A549 (cell line): ENCODE measurements around the gene AMZ1. TPM values are rescaled to one million over a fixed set of nuclear protein-coding genes. Genes with fewer than 3 reads are reported as not detected.

Experiments used
- ATAC-seq, 2 experiments: fragments of 200-7000 bp in 1 of 2; fragments of >200 bp in 1 of 2; cut with Nextera tagmentation in 1 of 2; cut with Tn5 transposase in 1 of 2; 3 replicates each; pipeline versions ENCODE4 v1.8.0 to v1.9.1; 2018 to 2020; ENCODE audit warnings: mild to moderate bottlenecking in 1 of 2, moderate library complexity in 1 of 2
- CTCF ChIA-PET: fragments of 300-600 bp; sonication (Branson Sonifier 250); formaldehyde crosslinking; extraction: SDS; loops from one replicate; lab custom pipeline; 2021; ENCODE audit warnings: antibody characterized with exemption, inconsistent platforms; lab: Yijun Ruan, JAX
- POLR2A ChIA-PET: fragments of 350-600 bp; formaldehyde crosslinking; extraction: SDS; loops from one replicate; lab custom pipeline; 2021; ENCODE audit warnings: antibody characterized with exemption, inconsistent platforms; lab: Yijun Ruan, JAX
- DNase-seq, 2 experiments: peaks; one replicate each; pipeline versions ENCODE4 v3.0.0 to v3.0.0-alpha.2; 2011 to 2016; ENCODE audit warnings: low read depth in 1 of 2, low spot score in 1 of 2
- FAIRE-seq: peaks from 2 replicates; lab custom pipeline; 2011; peaks lifted over from hg19 to GRCh38; lab: Jason Lieb, UNC
- H3K27ac ChIP-seq, 2 experiments: fragments of >200 bp; sonication (Bioruptor Twin); formaldehyde crosslinking; 3 replicates each; pipeline ENCODE4 v1.5.1; 2016 to 2017
- H3K4me1 ChIP-seq: fragments of >200 bp; sonication (Bioruptor Twin); formaldehyde crosslinking; 3 replicates; pipeline ENCODE4 v1.6.1; 2016
- H3K4me2 ChIP-seq: fragments of >200 bp; sonication (Bioruptor Twin); formaldehyde crosslinking; 3 replicates; pipeline ENCODE4 v1.6.1; 2016
- H3K4me3 ChIP-seq: fragments of >200 bp; sonication (Bioruptor Twin); formaldehyde crosslinking; 3 replicates; pipeline ENCODE4 v1.5.1; 2016
- H3K9me3 ChIP-seq: fragments of >200 bp; sonication (Bioruptor Twin); formaldehyde crosslinking; 3 replicates; pipeline ENCODE4 v1.6.1; 2016
- CBX8 ChIP-seq: fragments of 200-600 bp; sonication (generic); IDR thresholded peaks from 2 replicates; pipeline ENCODE4 v1.6.1; 2016
- EHMT2 ChIP-seq: fragments of 200-600 bp; sonication (generic); IDR thresholded peaks from 2 replicates; pipeline ENCODE4 v1.6.1; 2016; ENCODE audit warnings: antibody characterized with exemption, low read depth, mild to moderate bottlenecking, moderate library complexity
- EP300 ChIP-seq, 2 experiments: fragments of >200 bp; sonication (Bioruptor Twin); formaldehyde crosslinking; IDR thresholded peaks; 2 replicates in 1 of 2; 3 replicates in 1 of 2; pipeline ENCODE4 v1.6.1; 2016 to 2017
- FOSB ChIP-seq: fragments of 250-450 bp; sonication (Bioruptor Pico); IDR thresholded peaks from 2 replicates; pipeline ENCODE4 v1.5.0; 2020; ENCODE audit warnings: mild to moderate bottlenecking, moderate library complexity
- HEYL ChIP-seq: fragments of 250-450 bp; sonication (Bioruptor Pico); IDR thresholded peaks from 2 replicates; pipeline ENCODE4 v1.8.0; 2021; ENCODE audit warnings: mild to moderate bottlenecking, moderate library complexity
- JUN ChIP-seq, 2 experiments: fragments of >200 bp; sonication (Bioruptor Twin); formaldehyde crosslinking; IDR thresholded peaks; 2 replicates in 1 of 2; 3 replicates in 1 of 2; pipeline ENCODE4 v1.6.1; 2016 to 2017
- MAFK ChIP-seq: fragments of 450-650 bp; IDR thresholded peaks from 2 replicates; pipeline ENCODE4 v1.6.1; 2014; ENCODE audit not compliant: partially characterized antibody
- MYC ChIP-seq: IDR thresholded peaks from 2 replicates; pipeline ENCODE4 v1.6.1; 2012; ENCODE audit warnings: mild to moderate bottlenecking, inconsistent platforms, low read length, improper control_type of control experiment, borderline replicate concordance
- NPAS2 ChIP-seq: fragments of 250-450 bp; sonication (Bioruptor Pico); IDR thresholded peaks from 2 replicates; pipeline ENCODE4 v1.8.0; 2022; ENCODE audit warnings: mild to moderate bottlenecking, moderate library complexity, borderline replicate concordance
- POLR2AphosphoS2 ChIP-seq: conservative IDR thresholded peaks from 2 replicates; pipeline ENCODE4 v1.6.1; 2012; ENCODE audit warnings: low read length, improper control_type of control experiment, inconsistent platforms
- RAD21 ChIP-seq, 2 experiments: fragments of >200 bp in 1 of 2; sonication (Bioruptor Twin) in 1 of 2; formaldehyde crosslinking in 1 of 2; IDR thresholded peaks in 1 of 2; conservative IDR thresholded peaks in 1 of 2; 2 replicates in 1 of 2; 3 replicates in 1 of 2; pipeline ENCODE4 v1.6.1; 2012 to 2018; ENCODE audit warnings: inconsistent platforms in 1 of 2
- RARB ChIP-seq: fragments of 250-450 bp; sonication (Bioruptor Pico); IDR thresholded peaks from 2 replicates; pipeline ENCODE4 v1.8.0; 2021; ENCODE audit warnings: mild to moderate bottlenecking, moderate library complexity
- RCOR1 ChIP-seq: fragments of 150-350 bp; IDR thresholded peaks from 2 replicates; pipeline ENCODE4 v1.6.1; 2014; ENCODE audit warnings: antibody characterized with exemption, low read length, low read depth
- ZNF302 ChIP-seq: fragments of 250-450 bp; sonication (Bioruptor Pico); IDR thresholded peaks from 2 replicates; pipeline ENCODE4 v1.9.0; 2021; ENCODE audit warnings: inconsistent platforms, mild to moderate bottlenecking, moderate library complexity
- WGBS: methylation state at CpG from one replicate; pipeline ENCODE4 v1.1.6; 2017; ENCODE audit errors: missing lambda C conversion rate; 5-methylcytosine and 5-hydroxymethylcytosine counted together
- polyA plus RNA-seq, 4 experiments: library from polyadenylated mRNA; depleted of rRNA in 3 of 4; stranded (reverse); fragments of >200 nt; fragmentation: RNase III in 1 of 4; extraction: RNeasy Plus Mini Kit Qiagen cat#74134 plus additional on column Dnase treatment in 1 of 4; gene quantifications; 2 replicates in 3 of 4; 3 replicates in 1 of 4; pipeline ENCODE4 v1.2.3, GENCODE V29; 2011 to 2017
- TF ChIP-seq, protein P1 (sequence below): fragments of 250-450 bp; sonication (Bioruptor Pico); IDR thresholded peaks from 2 replicates; pipeline ENCODE4 v1.5.0; 2020; ENCODE audit warnings: low read depth, mild to moderate bottlenecking, moderate library complexity
- TF ChIP-seq, protein P2 (sequence below): fragments of 200-600 bp; sonication (generic); IDR thresholded peaks from 2 replicates; pipeline ENCODE4 v1.6.1; 2016; ENCODE audit warnings: antibody characterized with exemption, mild to moderate bottlenecking, moderate library complexity
- TF ChIP-seq, protein P3 (sequence below): fragments of >200 bp; sonication (Bioruptor Twin); formaldehyde crosslinking; IDR thresholded peaks from 3 replicates; pipeline ENCODE4 v1.5.1; 2016
- TF ChIP-seq, protein P4 (sequence below): fragments of 250-450 bp; sonication (Bioruptor Pico); IDR thresholded peaks from 2 replicates; pipeline ENCODE4 v1.5.0; 2021; ENCODE audit warnings: mild to moderate bottlenecking, moderate library complexity, borderline replicate concordance
- TF ChIP-seq, protein P5 (sequence below): fragments of 150-350 bp; IDR thresholded peaks from 2 replicates; pipeline ENCODE4 v1.6.1; 2014; ENCODE audit warnings: low read depth, mild to moderate bottlenecking, low read length
- TF ChIP-seq, protein P6 (sequence below): fragments of >200 bp; sonication (Bioruptor Twin); formaldehyde crosslinking; IDR thresholded peaks from 3 replicates; pipeline ENCODE4 v1.6.1; 2016

Gene AMZ1
- polyA plus RNA-seq, 2 of the 4 experiments (the other 2 are of a cell fraction): 0.01 TPM; not detected in 1

DNA sequence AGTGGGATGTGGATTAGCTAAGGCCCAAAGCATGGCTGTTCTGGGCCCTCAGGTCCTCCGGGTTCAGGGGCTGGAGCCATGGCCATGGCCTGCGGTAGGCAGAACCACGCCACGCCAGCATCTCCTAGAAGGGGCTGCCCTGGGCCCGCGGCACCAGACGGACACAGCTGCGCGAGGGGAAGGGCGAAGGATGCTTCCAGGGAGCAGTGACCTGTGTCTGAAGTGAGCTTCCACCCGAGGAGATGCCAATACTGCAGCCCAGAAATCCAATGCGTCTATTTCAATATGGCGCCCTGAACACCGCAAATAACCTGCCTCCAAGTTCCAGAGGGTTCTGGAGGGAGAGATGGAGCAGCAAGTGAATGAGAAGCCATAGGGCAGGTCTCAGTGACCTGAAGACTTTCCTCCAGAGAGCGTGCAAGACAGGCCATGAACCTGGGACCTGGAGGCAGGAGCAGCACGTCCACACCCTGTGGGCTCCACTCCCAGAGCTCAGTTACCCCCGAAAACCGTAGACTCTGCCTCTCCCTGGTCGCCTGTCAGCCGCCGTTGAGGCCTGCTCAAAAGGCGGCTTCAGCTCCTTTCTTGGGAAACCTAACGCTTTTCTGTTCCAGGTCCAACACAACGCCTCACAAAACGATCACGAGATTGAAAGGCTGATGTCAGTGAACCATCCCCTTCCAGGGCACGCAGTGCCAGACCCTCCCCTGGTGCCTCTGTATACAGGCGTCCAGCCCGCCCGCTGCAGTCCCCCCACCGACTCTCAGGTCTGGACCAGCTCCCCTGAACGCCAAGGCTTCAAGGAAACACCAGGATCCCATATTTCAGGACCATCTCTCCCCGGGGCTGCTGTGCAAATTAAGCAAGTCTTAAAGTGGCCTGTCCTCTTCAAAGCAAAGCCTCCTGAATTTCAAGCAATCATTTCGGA, 37.4 kb downstream of the AMZ1 start:
- CTCF ChIA-PET: interaction anchor here (1.1 to 5.3 kb wide), 7 partner anchors 9 to 54 kb away, joined by 3 to 36 read pairs (median 4); no protein-coding TSS in a partner anchor
- DNase-seq (no peak), FAIRE-seq (no peak), ATAC-seq (no peak)
- H3K27ac ChIP-seq: no peak overlapping the region
- H3K4me3 ChIP-seq: no peak overlapping the region
- no peak overlapping the region for H3K4me2 ChIP-seq
- no peaks in the 10 kb centered on the region for H3K4me1 ChIP-seq
- POLR2A ChIA-PET: no interaction called here
- 92% methylated on average over 32 of the region's 34 CpGs for WGBS
- TF ChIP-seq, protein P1, sequence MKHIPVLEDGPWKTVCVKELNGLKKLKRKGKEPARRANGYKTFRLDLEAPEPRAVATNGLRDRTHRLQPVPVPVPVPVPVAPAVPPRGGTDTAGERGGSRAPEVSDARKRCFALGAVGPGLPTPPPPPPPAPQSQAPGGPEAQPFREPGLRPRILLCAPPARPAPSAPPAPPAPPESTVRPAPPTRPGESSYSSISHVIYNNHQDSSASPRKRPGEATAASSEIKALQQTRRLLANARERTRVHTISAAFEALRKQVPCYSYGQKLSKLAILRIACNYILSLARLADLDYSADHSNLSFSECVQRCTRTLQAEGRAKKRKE (CRISPR knock-in tag): no peak
- TF ChIP-seq EP300 (IDR thresholded peaks at IDR 0.05) (no peak), FOSB (CRISPR knock-in tag) (no peak), NPAS2 (CRISPR knock-in tag) (no peak), ZNF302 (no peak), MYC (no peak), POLR2AphosphoS2 (no peak), JUN (IDR thresholded peaks at IDR 0.05) (no peak), RARB (CRISPR knock-in tag) (no peak), RAD21 (conservative IDR thresholded peaks at IDR 0.05 in 1 of 2, IDR thresholded peaks at IDR 0.05 in 1 of 2) (no peak), HEYL (CRISPR knock-in tag) (no peak), MAFK (no peak), RCOR1 (no peak), CBX8 (no peak), EHMT2 (no peak)
- TF ChIP-seq, protein P2, sequence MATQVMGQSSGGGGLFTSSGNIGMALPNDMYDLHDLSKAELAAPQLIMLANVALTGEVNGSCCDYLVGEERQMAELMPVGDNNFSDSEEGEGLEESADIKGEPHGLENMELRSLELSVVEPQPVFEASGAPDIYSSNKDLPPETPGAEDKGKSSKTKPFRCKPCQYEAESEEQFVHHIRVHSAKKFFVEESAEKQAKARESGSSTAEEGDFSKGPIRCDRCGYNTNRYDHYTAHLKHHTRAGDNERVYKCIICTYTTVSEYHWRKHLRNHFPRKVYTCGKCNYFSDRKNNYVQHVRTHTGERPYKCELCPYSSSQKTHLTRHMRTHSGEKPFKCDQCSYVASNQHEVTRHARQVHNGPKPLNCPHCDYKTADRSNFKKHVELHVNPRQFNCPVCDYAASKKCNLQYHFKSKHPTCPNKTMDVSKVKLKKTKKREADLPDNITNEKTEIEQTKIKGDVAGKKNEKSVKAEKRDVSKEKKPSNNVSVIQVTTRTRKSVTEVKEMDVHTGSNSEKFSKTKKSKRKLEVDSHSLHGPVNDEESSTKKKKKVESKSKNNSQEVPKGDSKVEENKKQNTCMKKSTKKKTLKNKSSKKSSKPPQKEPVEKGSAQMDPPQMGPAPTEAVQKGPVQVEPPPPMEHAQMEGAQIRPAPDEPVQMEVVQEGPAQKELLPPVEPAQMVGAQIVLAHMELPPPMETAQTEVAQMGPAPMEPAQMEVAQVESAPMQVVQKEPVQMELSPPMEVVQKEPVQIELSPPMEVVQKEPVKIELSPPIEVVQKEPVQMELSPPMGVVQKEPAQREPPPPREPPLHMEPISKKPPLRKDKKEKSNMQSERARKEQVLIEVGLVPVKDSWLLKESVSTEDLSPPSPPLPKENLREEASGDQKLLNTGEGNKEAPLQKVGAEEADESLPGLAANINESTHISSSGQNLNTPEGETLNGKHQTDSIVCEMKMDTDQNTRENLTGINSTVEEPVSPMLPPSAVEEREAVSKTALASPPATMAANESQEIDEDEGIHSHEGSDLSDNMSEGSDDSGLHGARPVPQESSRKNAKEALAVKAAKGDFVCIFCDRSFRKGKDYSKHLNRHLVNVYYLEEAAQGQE: no peak
- TF ChIP-seq, protein P3, sequence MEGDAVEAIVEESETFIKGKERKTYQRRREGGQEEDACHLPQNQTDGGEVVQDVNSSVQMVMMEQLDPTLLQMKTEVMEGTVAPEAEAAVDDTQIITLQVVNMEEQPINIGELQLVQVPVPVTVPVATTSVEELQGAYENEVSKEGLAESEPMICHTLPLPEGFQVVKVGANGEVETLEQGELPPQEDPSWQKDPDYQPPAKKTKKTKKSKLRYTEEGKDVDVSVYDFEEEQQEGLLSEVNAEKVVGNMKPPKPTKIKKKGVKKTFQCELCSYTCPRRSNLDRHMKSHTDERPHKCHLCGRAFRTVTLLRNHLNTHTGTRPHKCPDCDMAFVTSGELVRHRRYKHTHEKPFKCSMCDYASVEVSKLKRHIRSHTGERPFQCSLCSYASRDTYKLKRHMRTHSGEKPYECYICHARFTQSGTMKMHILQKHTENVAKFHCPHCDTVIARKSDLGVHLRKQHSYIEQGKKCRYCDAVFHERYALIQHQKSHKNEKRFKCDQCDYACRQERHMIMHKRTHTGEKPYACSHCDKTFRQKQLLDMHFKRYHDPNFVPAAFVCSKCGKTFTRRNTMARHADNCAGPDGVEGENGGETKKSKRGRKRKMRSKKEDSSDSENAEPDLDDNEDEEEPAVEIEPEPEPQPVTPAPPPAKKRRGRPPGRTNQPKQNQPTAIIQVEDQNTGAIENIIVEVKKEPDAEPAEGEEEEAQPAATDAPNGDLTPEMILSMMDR: no peak
- TF ChIP-seq, protein P4, sequence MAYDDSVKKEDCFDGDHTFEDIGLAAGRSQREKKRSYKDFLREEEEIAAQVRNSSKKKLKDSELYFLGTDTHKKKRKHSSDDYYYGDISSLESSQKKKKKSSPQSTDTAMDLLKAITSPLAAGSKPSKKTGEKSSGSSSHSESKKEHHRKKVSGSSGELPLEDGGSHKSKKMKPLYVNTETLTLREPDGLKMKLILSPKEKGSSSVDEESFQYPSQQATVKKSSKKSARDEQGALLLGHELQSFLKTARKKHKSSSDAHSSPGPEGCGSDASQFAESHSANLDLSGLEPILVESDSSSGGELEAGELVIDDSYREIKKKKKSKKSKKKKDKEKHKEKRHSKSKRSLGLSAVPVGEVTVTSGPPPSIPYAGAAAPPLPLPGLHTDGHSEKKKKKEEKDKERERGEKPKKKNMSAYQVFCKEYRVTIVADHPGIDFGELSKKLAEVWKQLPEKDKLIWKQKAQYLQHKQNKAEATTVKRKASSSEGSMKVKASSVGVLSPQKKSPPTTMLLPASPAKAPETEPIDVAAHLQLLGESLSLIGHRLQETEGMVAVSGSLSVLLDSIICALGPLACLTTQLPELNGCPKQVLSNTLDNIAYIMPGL: no peak
- TF ChIP-seq, protein P5, sequence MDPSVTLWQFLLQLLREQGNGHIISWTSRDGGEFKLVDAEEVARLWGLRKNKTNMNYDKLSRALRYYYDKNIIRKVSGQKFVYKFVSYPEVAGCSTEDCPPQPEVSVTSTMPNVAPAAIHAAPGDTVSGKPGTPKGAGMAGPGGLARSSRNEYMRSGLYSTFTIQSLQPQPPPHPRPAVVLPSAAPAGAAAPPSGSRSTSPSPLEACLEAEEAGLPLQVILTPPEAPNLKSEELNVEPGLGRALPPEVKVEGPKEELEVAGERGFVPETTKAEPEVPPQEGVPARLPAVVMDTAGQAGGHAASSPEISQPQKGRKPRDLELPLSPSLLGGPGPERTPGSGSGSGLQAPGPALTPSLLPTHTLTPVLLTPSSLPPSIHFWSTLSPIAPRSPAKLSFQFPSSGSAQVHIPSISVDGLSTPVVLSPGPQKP: no peak
- TF ChIP-seq, protein P6, sequence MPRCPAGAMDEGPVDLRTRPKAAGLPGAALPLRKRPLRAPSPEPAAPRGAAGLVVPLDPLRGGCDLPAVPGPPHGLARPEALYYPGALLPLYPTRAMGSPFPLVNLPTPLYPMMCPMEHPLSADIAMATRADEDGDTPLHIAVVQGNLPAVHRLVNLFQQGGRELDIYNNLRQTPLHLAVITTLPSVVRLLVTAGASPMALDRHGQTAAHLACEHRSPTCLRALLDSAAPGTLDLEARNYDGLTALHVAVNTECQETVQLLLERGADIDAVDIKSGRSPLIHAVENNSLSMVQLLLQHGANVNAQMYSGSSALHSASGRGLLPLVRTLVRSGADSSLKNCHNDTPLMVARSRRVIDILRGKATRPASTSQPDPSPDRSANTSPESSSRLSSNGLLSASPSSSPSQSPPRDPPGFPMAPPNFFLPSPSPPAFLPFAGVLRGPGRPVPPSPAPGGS: no peak
- TF ChIP-seq, all 56 proteins: peak for 0
- H3K9me3 ChIP-seq: no peaks in the 10 kb centered on the region
